ENCODE results near the gene ZNF460. TPM values are rescaled to one million over a fixed set of nuclear protein-coding genes. Genes with fewer than 3 reads are reported as not detected.

Gene ZNF460
- total RNA-seq, 1 donor from 2014 or later: 76.1 TPM

DNA sequence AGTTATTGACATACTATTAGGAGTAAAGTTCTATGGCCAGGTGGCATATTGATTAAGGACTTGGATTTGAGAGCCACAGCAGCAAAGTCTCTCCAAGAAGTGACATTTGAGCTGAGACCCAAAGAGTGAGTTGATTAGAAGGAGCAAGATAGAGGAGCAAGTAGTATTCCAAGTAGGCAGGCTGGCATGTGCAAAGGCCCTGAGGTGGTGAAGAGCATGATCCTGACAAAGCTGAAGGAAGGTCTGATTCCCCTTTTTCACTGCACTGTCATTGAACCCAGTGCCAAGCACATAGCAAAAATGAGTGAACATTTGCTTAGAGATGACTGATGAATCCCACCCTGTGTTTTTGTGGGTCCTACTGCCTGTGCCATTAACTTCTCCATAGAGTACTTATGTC is 44.7 kb downstream of the ZNF460 start:
- Histone ChIP-seq H3K36me3 (peaks cover 8 to 74% of the 10 kb centered on the region in 2 donors), H3K9me3 (peaks cover 35% of the 10 kb centered on the region), H3K27me3 (no peaks in the 10 kb centered on the region), H3K27ac (no peak overlapping the region), H3K4me1 (peaks cover 20% of the 10 kb centered on the region), H3K4me3 (no peak overlapping the region)
- intact Hi-C loops (cut with DNase I): no loop called here
- TF ChIP-seq POLR2A (IDR thresholded peaks at IDR 0.05): no peak
- TF ChIP-seq POLR2AphosphoS5 (IDR thresholded peaks at IDR 0.05; ENCODE audit: insufficient read depth in 1 of 2, low read depth in 1 of 2): no peak
- TF ChIP-seq, protein P1, sequence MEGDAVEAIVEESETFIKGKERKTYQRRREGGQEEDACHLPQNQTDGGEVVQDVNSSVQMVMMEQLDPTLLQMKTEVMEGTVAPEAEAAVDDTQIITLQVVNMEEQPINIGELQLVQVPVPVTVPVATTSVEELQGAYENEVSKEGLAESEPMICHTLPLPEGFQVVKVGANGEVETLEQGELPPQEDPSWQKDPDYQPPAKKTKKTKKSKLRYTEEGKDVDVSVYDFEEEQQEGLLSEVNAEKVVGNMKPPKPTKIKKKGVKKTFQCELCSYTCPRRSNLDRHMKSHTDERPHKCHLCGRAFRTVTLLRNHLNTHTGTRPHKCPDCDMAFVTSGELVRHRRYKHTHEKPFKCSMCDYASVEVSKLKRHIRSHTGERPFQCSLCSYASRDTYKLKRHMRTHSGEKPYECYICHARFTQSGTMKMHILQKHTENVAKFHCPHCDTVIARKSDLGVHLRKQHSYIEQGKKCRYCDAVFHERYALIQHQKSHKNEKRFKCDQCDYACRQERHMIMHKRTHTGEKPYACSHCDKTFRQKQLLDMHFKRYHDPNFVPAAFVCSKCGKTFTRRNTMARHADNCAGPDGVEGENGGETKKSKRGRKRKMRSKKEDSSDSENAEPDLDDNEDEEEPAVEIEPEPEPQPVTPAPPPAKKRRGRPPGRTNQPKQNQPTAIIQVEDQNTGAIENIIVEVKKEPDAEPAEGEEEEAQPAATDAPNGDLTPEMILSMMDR (IDR thresholded peaks at IDR 0.05): no peak
- no peak for DNase-seq (ENCODE audit: extremely low spot score in 2 of 2)

GRCh38 chr19:57327993-57328392 is 47.7 kb downstream of the ZNF460 start:
- Histone ChIP-seq H3K36me3 (peaks cover 5 to 73% of the 10 kb centered on the region in 2 donors), H3K27ac (no peak overlapping the region), H3K4me3 (no peak overlapping the region), H3K27me3 (no peaks in the 10 kb centered on the region), H3K9me3 (peaks cover 38% of the 10 kb centered on the region), H3K4me1 (no peaks in the 10 kb centered on the region)
- intact Hi-C loops (cut with DNase I): no loop called here
- DNase-seq (ENCODE audit: extremely low spot score in 2 of 2): no peak
- TF ChIP-seq POLR2A (IDR thresholded peaks at IDR 0.05) (no peak), POLR2AphosphoS5 (IDR thresholded peaks at IDR 0.05; ENCODE audit: insufficient read depth in 1 of 2, low read depth in 1 of 2) (no peak)
- TF ChIP-seq, protein P1 (IDR thresholded peaks at IDR 0.05): no peak

GRCh38 chr19:57334191-57334590 is 53.9 kb downstream of the ZNF460 start:
- DNase-seq (ENCODE audit: extremely low spot score in 2 of 2): no peak
- H3K27ac ChIP-seq: no peak overlapping the region
- TF ChIP-seq, protein P1 (IDR thresholded peaks at IDR 0.05): no peak
- TF ChIP-seq POLR2AphosphoS5 (IDR thresholded peaks at IDR 0.05; ENCODE audit: insufficient read depth in 1 of 2, low read depth in 1 of 2): no peak
- no peak for TF ChIP-seq POLR2A (IDR thresholded peaks at IDR 0.05)

DNA sequence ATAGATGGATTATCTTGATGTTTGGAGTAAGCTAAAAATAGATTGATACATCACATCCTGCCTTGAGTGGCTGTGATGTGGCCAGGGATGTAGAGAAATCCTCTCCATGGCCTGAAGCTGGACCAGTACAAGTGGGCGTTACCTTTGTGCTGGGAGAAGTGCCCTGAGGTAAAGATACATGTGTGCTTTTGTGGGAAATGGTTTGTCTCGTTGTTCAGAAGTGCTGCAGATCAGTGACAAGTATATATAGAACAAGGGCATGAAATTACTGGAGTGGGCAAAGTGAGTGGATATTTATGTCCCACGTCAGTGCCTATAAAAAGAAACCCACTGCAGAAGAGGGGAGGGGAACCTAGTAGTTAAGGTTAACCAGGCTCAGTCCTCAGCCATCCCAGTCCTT is 58.6 kb downstream of the ZNF460 start:
- H3K27ac ChIP-seq: no peak overlapping the region
- H3K4me1 ChIP-seq: no peaks in the 10 kb centered on the region
- H3K36me3 ChIP-seq: peaks cover 0 to 4% of the 10 kb centered on the region in 2 donors
- intact Hi-C loops (cut with DNase I): no loop called here
- TF ChIP-seq, protein P1 (IDR thresholded peaks at IDR 0.05): no peak
- no peak for TF ChIP-seq POLR2AphosphoS5 (IDR thresholded peaks at IDR 0.05; ENCODE audit: insufficient read depth in 1 of 2, low read depth in 1 of 2)
- no peak for TF ChIP-seq POLR2A (IDR thresholded peaks at IDR 0.05)
- no peaks in the 10 kb centered on the region for H3K27me3 ChIP-seq
- H3K9me3 ChIP-seq: no peaks in the 10 kb centered on the region
- H3K4me3 ChIP-seq: no peak overlapping the region
- no peak for DNase-seq (ENCODE audit: extremely low spot score in 2 of 2)

More at GRCh38 chr19:57334191-57334590, 53.9 kb downstream of the ZNF460 start:
- Histone ChIP-seq H3K36me3 (peaks cover 0 to 15% of the 10 kb centered on the region in 2 donors), H3K9me3 (peaks cover 6% of the 10 kb centered on the region), H3K4me3 (no peak overlapping the region), H3K4me1 (no peaks in the 10 kb centered on the region), H3K27me3 (no peaks in the 10 kb centered on the region)
- intact Hi-C loops (cut with DNase I): no loop called here

DNA sequence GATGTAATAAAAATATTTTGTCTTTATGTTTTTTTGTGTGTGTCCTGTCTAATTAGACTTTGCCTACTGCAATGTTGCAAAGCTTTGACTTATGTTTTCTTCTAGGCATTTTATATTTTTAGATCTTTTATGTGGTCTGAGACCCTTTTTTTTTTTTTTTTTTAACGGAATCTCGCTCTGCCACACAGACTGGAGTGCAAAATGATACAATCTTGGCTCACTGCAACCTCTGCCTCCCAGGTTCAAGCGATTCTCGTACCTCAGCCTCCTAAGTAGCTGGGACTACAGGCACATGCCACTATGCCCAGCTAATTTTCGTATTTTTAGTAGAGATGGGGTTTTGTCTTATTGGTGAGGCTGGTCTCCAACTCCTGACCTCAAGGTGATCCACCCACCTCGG is 62.3 kb downstream of the ZNF460 start:
- Histone ChIP-seq H3K27ac (no peak overlapping the region), H3K4me3 (no peak overlapping the region), H3K27me3 (no peaks in the 10 kb centered on the region), H3K36me3 (no peaks in the 10 kb centered on the region), H3K9me3 (no peaks in the 10 kb centered on the region), H3K4me1 (no peaks in the 10 kb centered on the region)
- no peak for TF ChIP-seq POLR2A (IDR thresholded peaks at IDR 0.05)
- TF ChIP-seq, protein P1 (IDR thresholded peaks at IDR 0.05): no peak
- no peak for TF ChIP-seq POLR2AphosphoS5 (IDR thresholded peaks at IDR 0.05; ENCODE audit: insufficient read depth in 1 of 2, low read depth in 1 of 2)
- intact Hi-C loops (cut with DNase I): no loop called here
- no peak for DNase-seq (ENCODE audit: extremely low spot score in 2 of 2)

Other genes starting within 250 kb of the ZNF460 start
- not detected for gene USP29, start 160.5 kb upstream of the ZNF460 start, total RNA-seq
- not detected for gene ZIM3, start 135.3 kb upstream of the ZNF460 start, total RNA-seq
- gene DUXA, start 113.0 kb upstream of the ZNF460 start, total RNA-seq: not detected
- 25.0 TPM for gene ZNF264, start 89.0 kb upstream of the ZNF460 start, total RNA-seq
- 0.74 TPM for gene AURKC, start 49.5 kb upstream of the ZNF460 start, total RNA-seq
- 18.2 TPM for gene ZNF805, start 39.9 kb upstream of the ZNF460 start, total RNA-seq
- gene ZNF543, start 40.0 kb downstream of the ZNF460 start, total RNA-seq: 6.9 TPM
- 5.9 TPM for gene ZNF304, start 70.8 kb downstream of the ZNF460 start, total RNA-seq
- gene TRAPPC2B, start 83.1 kb downstream of the ZNF460 start, total RNA-seq: 8.6 TPM
- 3.2 TPM for gene ZNF547, start 83.1 kb downstream of the ZNF460 start, total RNA-seq
- 17.2 TPM for gene ZNF548, start 109.4 kb downstream of the ZNF460 start, total RNA-seq
- 18.4 TPM for gene ZNF17, start 130.7 kb downstream of the ZNF460 start, total RNA-seq
- gene ZNF749, start 154.8 kb downstream of the ZNF460 start, total RNA-seq: 5.2 TPM
- gene VN1R1, start 176.7 kb downstream of the ZNF460 start, total RNA-seq: 0.49 TPM
- gene ZNF772, start 197.1 kb downstream of the ZNF460 start, total RNA-seq: 6.9 TPM
- 16.0 TPM for gene ZNF419, start 207.3 kb downstream of the ZNF460 start, total RNA-seq
- gene ZNF773, start 219.5 kb downstream of the ZNF460 start, total RNA-seq: 13.8 TPM
- gene ZNF549, start 246.9 kb downstream of the ZNF460 start, total RNA-seq: 4.9 TPM